COLO668 (cell line): Measurements from ENCODE around the gene INF2.
A peak's percentile ranks its signal among the peaks of the same experiment; 100 is the strongest.
"Not testable (repeated sequence)": the region's sequence is repeated elsewhere in the genome, so short reads cannot be mapped to it uniquely, and the experiment has no call there.

Experiments
- DNase-seq: peaks from one replicate; lab custom pipeline; 2025; ENCODE audit not compliant: unreplicated experiment; lab: John Stamatoyannopoulos, UW

The INF2 gene

DNA sequence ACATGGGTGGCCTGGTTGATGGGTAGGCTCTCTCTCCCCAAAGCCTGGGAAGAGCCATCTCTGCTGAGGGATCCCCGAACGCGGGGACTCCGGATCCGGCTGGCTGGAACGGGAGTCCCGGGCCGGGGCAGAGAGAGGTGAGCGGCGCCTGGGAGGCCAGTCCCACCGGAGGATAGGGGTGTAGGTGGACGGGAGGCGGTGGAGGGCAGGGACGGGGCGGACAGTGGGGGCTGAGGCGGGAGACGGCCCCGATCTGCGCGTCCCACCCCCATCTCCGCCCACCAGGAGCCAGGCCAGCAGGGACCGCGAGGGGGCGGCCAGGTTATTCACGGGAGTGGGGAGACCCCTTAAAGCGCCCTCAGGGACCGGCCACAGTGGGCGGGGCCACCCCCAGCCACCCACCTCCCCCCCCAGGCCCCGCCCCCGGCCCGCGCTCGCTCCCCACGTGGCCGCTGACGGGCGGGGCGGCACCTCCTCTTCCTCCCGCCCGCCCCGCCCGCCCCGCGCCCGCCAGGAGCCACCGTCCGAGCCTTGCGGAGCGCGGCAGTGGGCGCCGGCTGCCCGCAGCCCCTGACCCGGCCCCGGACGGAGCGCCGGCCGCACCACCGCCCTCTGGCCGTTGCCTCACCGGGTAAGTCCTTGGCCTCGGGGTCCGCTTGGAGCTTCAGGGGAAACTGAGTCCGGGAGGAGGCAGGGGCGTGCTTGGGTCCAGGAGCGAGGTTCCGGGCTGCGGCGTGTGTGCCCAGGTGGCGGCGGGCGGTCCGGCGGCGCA is at the start of gene INF2:
INF2 (plus strand) TSS at position 510 of the 772 bp plus-strand sequence. CDS start 11,748 bp downstream, outside the sequence.
- peak; percentile 86 for DNase-seq

DNA sequence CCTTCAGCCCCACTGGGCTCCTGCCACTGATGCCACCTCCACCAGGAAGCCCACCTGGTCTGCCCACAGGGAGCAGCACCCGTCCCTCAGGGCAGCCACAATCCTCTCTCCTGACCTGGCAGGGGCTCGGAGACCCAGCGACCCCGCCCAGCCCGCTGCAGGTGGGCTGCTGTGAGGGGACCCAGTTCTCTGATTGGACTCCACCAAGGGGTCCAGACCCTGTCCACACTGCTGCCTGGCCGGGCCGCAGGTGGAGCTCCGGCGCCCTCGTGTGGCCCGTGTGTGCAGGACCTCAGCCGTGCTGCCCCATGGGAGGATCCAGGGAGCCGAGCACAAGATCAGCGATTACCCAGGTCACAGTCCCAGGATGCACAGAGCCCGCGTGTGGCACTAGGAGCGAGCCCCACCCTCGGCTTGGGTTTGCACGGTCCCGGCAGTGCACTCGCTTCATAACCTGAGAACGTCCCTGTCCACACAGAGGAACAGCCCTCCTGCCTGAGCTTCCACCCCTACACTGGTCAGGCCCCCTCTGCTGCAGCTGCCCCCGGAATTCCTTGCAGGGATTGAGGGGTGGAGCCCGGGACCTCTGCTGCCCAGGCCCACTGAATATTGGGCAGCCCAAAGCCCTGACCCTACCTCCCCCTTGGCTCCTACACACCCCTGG is 49.4 kb upstream of the INF2 start:
- DNase-seq: peak; percentile 65

- DNase-seq: no peak
These were observed 48.7 kb upstream of the INF2 start for GRCh38 chr14:104640681-104641080.

DNA sequence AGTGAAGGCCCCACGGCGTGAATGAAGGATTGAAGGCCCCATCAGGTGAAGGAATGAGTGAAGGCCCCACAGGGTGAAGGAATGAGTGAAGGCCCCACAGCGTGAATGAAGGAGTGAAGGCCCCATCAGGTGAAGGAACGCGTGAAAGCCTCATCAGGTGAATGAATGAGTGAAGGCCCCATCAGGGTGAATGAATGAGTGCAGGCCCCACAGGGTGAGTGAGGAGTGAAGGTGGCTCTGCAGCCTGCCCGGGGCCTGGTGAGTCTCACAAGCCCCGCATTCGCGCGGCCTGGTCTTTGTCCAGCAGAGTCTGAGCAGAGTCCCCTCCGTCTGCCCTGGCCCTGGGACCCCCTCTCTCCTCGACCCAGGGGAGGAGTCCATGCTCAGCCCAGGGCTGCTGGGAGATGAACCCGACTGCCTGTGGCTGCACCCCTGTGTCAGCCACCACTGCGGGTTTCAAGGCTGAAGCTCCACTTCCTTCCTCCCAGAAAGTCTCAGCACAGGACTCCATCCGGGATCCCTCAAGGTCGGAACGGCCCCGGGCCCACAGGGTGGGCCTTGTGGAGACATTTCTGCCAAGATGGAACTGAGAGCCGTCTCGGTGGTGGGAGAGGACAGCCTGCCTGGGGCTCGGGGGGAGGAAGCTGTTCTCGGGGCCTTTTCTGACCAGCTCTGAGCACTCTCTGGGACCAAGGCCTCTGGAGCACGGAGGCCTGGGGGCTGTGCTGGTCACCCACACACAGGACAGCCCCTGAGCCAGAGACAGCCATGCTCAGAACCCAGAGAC is 47.5 kb upstream of the INF2 start:
- DNase-seq: no peak

DNA sequence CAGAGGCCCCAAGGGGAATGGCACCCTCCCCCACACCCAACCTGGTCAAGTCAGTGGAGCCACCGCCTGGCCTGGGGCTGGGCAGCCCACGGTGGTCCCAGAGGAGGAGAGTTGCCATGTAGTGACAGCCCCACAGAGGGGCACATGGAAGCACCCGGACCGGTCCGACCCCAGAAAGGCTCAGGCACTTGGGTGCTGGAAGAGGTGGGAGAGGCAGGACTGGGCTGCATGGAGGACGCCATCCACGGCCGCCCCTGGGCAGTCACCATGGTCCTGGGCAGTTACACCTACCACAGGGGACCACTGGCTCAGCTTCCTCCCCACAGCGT is 46.9 kb upstream of the INF2 start:
- no peak for DNase-seq

DNA sequence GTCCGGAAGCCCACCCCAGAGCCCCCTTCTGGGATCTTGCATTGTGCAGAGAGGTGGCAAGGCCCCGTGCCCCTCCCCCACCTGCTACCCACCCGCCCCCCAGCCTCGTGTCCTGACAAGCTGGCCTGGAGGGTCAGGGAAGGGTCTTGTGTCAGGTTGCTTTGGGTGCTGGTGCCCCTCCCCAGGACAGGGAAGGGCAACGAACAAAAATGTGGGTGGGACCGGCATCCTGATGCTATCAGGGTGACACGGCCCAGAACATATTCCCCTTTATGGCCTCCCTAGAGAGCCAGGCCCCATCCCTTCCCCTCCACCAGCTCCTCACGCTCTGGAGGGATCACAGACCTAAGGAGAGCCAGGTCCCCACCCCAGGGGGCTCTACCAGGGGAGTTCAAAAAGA is 46.1 kb upstream of the INF2 start:
- no peak for DNase-seq

DNA sequence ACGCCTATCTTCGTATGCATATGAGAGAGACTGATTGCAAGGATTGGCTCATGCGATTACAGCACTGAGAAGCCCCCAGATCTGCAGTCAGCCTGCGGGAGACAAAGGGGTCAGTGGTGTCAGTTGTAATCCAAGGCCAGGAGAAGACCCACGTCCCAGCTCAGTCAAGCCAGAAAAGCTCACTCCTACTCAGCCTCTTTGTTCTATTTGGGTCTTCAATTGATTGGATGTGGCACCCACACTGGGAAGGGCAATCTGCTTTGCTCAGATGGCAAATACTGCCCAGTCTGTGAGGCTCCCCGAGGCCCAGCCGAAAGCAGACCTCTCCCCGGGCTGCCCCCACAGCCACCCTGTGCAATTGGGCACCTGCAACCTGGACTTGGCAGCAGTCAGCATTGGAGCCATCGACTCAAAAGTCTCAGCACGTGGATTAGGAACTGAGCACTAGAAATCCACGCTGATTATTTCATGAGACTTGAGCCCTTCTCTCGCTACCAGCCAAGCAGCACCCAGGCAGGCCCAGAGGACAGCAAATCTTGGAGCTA is 45.3 kb upstream of the INF2 start:
- DNase-seq: no peak

- DNase-seq: no peak
These were observed 44.6 kb upstream of the INF2 start for GRCh38 chr14:104644656-104645378.

- DNase-seq: no peak
These were observed 41.9 kb upstream of the INF2 start for GRCh38 chr14:104647467-104648043.

DNA sequence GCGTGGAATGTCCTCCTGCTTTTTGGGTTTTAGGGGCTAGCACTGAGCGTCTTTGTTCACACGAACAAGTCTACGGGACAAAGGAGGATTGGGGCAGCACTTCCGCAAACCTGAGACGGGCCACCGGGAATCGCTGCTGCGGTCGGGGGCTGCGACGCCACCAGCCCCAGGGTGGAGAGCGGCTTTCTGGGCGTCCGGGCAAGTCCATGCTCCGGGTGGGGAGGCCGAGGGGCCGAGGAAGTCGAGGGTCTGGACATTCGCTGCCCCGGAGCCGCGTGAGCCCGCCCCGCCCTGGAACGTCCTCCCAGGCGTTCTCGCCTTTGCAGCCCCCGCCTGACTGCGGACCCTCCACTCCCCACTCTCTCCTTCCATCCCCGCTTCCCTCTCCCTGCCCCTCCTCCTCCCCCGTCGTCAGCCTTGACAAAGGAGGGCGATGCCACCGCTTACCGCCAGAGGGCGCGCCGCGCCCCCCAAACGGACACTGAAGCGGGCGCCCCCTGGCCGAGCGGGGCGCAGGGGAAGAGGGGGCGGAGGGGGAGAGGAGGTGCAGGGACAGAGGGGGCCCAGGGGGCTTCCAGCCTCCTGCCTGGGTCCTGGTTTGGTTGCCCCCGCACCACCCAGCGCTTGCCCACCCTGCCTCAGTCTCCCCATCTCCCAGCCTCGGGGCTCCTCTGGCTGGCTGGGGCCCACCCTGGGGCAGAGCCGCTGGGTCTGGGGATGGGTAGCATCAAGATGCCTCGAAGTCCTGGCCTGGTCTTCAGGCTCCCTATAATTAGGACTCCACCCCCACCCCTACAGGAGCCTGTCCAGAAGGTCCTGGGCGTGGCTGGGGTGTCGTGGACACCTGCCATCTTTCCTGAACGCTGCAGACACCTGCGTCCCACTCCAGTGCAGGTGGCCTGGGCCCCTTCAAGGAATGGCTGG is 39.1 kb upstream of the INF2 start:
- peak; percentile 38 for DNase-seq

DNA sequence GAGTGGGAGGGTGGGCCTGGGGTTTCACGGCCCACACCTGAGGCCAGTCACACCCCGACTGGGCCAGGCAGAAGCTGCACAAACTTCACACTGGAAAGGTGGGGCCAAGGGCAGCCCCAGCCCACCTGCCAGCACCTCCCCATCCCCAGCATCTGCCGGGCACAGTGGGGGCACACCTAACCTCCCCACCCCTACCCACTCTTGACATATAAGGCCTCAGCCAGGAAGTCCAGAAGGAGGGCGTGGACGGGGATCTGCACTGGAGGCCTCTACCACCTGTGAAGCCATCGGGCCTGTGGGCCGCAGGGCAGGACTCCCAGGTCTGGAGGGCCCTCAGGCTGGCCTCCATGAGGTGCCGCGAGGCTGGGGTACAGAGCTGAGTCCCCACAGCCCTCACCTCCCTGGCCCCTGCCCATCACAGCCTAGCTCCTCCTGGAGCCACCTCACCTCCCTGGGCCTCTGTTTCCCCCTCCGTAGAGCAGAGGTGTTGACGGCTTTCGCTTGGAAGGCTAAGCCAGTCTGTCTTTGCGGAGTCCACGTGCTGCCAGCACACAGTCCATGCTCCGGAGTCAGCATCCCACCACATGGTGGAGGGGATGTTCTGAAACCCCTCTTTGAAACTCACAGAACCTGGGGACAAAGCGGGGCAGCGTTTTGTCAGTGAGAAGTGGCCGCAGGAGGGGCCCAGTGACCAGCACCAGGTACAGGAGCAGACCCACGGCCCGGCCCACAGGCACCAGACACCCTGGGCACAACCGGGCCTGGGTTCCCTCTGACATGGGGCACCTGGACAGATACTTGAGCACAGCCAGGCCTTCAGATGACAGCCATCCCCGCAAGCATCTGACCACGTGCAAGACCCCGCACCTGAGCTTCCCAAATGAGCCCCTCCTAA is 38.2 kb upstream of the INF2 start:
- no peak for DNase-seq

GRCh38 chr14:104651876-104652260 is 37.5 kb upstream of the INF2 start:
- peak; percentile 42 for DNase-seq

DNA sequence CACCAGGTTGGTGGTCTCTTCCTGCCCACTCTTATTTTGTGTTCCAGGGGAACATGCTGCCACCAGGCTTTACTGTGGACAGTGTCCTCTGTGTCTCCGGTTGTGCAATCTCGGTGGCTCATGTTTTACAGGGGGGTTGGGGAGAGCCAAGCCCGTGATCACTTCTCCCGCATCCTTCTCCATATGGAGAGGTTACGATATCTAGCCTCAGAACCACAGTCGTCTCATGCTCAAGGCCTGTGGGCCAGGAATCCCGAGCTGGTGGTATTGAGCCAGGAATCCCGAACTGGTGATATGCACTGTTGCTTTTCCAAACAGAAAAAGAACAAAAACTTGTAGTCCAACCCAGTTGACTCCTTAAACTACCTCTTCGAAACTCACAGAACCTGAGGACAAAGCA is 37.0 kb upstream of the INF2 start:
- no peak for DNase-seq

GRCh38 chr14:104653130-104653920 is 36.1 kb upstream of the INF2 start:
- DNase-seq: not testable (repeated sequence)

- DNase-seq: no peak
These were observed 35.3 kb upstream of the INF2 start for GRCh38 chr14:104654119-104654518.

GRCh38 chr14:104655128-104655848 is 34.1 kb upstream of the INF2 start:
- DNase-seq: no peak
